Body of pancreas (tissue), 4 donors: ENCODE measurements around the gene ISL2. TPM values are rescaled to one million over a fixed set of nuclear protein-coding genes. Genes with fewer than 3 reads are reported as not detected.

Experiments
- ATAC-seq: fragments of 150-250 bp; one replicate; pipeline ENCODE4 v1.9.1; 2016
- DNase-seq, 4 donors: peaks; one replicate each; pipeline ENCODE4 v3.0.0-alpha.2; 2019
- H3K27ac ChIP-seq, 4 donors: fragments of 200-600 bp; sonication (generic); 1 replicate in 3 of 4; 2 replicates in 1 of 4; pipeline versions ENCODE4 v1.5.1 to v1.6.1; 2016 to 2019; ENCODE audit warnings: mild to moderate bottlenecking in 1 of 4, mixed read lengths in 1 of 4, moderate library complexity in 1 of 4
- H3K27me3 ChIP-seq, 2 donors: fragments of 200-600 bp; sonication (generic); one replicate each; pipeline ENCODE4 v1.6.0; 2016; ENCODE audit warnings: mild to moderate bottlenecking in 1 of 2
- H3K36me3 ChIP-seq, 2 donors: fragments of 200-600 bp; sonication (generic); replicated peaks in 1 of 2; 2 replicates each; pipeline ENCODE4 v1.5.1; 2016; ENCODE audit warnings: low read depth in 2 of 2; ENCODE audit not compliant: insufficient read depth in 1 of 2
- H3K4me1 ChIP-seq: fragments of 200-600 bp; sonication (generic); one replicate; pipeline ENCODE4 v1.6.0; 2016
- H3K4me3 ChIP-seq, 2 donors: fragments of 200-600 bp; sonication (generic); 1 replicate in 1 of 2; 2 replicates in 1 of 2; pipeline ENCODE4 v1.5.1; 2016 to 2019
- H3K9me3 ChIP-seq, 3 donors: fragments of 200-600 bp; sonication (generic); 1 replicate in 2 of 3; 2 replicates in 1 of 3; pipeline ENCODE4 v1.5.1; 2016
- CTCF ChIP-seq, 7 experiments: fragments of 450-650 bp in 4 of 7; fragments of 200-600 bp in 3 of 7; sonication (generic) in 3 of 7; IDR thresholded peaks; one replicate each; pipeline ENCODE4 v1.5.1; 2016 to 2019; ENCODE audit warnings: antibody characterized with exemption in 7 of 7
- POLR2A ChIP-seq, 3 donors: fragments of 450-650 bp; IDR thresholded peaks; one replicate each; pipeline ENCODE4 v1.6.1; 2016; ENCODE audit warnings: antibody characterized with exemption in 3 of 3, mild to moderate bottlenecking in 2 of 3
- WGBS, 2 donors: methylation state at CpG; one replicate each; pipeline ENCODE4 v1.1.5; 2017; 5-methylcytosine and 5-hydroxymethylcytosine counted together
- intact Hi-C: fragments of 100-400 bp; cut with DNase I; formaldehyde crosslinking; loops from one replicate; pipeline ENCODE4 v1.15.1; 2023
- total RNA-seq, 2 donors: library from RNA; depleted of rRNA; stranded (reverse); fragments of >200 nt; gene quantifications; one replicate each; pipeline ENCODE4 v1.1.0, GENCODE V29; 2016

ISL2 gene
- total RNA-seq, 2 donors from 2014 or later = not detected

- DNase-seq (no peak), ATAC-seq (no peak)
- TF ChIP-seq POLR2A (IDR thresholded peaks at IDR 0.05) (no peak), CTCF (IDR thresholded peaks at IDR 0.05) (no peak)
- WGBS, 2 donors = 25 to 51% methylated on average over 7 of the region's 7 CpGs
- intact Hi-C loops = no loop called here
- Histone ChIP-seq H3K27ac (no peak overlapping the region), H3K4me3 (no peak overlapping the region), H3K36me3 (no peaks in the 10 kb centered on the region), H3K4me1 (peaks cover 41% of the 10 kb centered on the region), H3K27me3 (peaks cover 9 to 60% of the 10 kb centered on the region in 2 donors), H3K9me3 (no peaks in the 10 kb centered on the region)
Observed at GRCh38 chr15:76345583-76345879, 9.0 kb downstream of the ISL2 start.

- no peaks in the 10 kb centered on the region for H3K36me3 ChIP-seq
- intact Hi-C loops = no loop called here
- TF ChIP-seq POLR2A (IDR thresholded peaks at IDR 0.05) (no peak), CTCF (IDR thresholded peaks at IDR 0.05) (no peak)
- peak; percentile 16 to 45 (median 32) for DNase-seq
- ATAC-seq = peak; percentile 58
- peaks cover 36% of the 10 kb centered on the region for H3K4me1 ChIP-seq
- H3K9me3 ChIP-seq = no peaks in the 10 kb centered on the region
- H3K27me3 ChIP-seq = peaks cover 9 to 55% of the 10 kb centered on the region in 2 donors
- H3K27ac ChIP-seq = no peak overlapping the region
- peak overlapping the region; percentile 16 to 32 for H3K4me3 ChIP-seq
- 3 to 9% methylated on average over 25 to 65 of the region's 65 CpGs for WGBS, 2 donors
Observed at GRCh38 chr15:76345880-76346668, 9.5 kb downstream of the ISL2 start.

GRCh38 chr15:76346669-76347481 lies 10.3 kb downstream of the ISL2 start:
- intact Hi-C loops = no loop called here
- TF ChIP-seq POLR2A (IDR thresholded peaks at IDR 0.05) (no peak), CTCF (IDR thresholded peaks at IDR 0.05) (no peak)
- peak; percentile 14 for ATAC-seq
- peaks cover 28% of the 10 kb centered on the region for H3K4me1 ChIP-seq
- peak overlapping the region; percentile 16 to 32 for H3K4me3 ChIP-seq
- no peak overlapping the region for H3K27ac ChIP-seq
- WGBS, 2 donors = 29 to 46% methylated on average over 28 to 64 of the region's 74 CpGs
- no peak for DNase-seq
- no peaks in the 10 kb centered on the region for H3K36me3 ChIP-seq
- H3K9me3 ChIP-seq = no peaks in the 10 kb centered on the region
- H3K27me3 ChIP-seq = peaks cover 9 to 52% of the 10 kb centered on the region in 2 donors

GRCh38 chr15:76347482-76348055 lies 11.0 kb downstream of the ISL2 start:
- no peaks in the 10 kb centered on the region for H3K36me3 ChIP-seq
- H3K4me1 ChIP-seq = peaks cover 21% of the 10 kb centered on the region
- no peak for DNase-seq
- 86 to 93% methylated on average over 13 of the region's 13 CpGs for WGBS, 2 donors
- TF ChIP-seq POLR2A (IDR thresholded peaks at IDR 0.05) = no peak
- H3K27ac ChIP-seq = no peak overlapping the region
- ATAC-seq = no peak
- intact Hi-C loops = no loop called here
- peaks cover 6 to 45% of the 10 kb centered on the region in 2 donors for H3K27me3 ChIP-seq
- H3K4me3 ChIP-seq = no peak overlapping the region
- no peaks in the 10 kb centered on the region for H3K9me3 ChIP-seq
